AG09319 (cell line): ENCODE data around the gene COA4.

Experiments
- DNase-seq: peaks from one replicate; pipeline ENCODE4 v3.0.0-alpha.2; 2010; ENCODE audit warnings: low read depth; ENCODE audit errors: extremely low read depth
- CTCF ChIP-seq: IDR thresholded peaks from 2 replicates; pipeline ENCODE4 v1.5.1; 2011; ENCODE audit warnings: low read depth, mild to moderate bottlenecking, inconsistent platforms, low read length, moderate library complexity

The COA4 gene

DNA sequence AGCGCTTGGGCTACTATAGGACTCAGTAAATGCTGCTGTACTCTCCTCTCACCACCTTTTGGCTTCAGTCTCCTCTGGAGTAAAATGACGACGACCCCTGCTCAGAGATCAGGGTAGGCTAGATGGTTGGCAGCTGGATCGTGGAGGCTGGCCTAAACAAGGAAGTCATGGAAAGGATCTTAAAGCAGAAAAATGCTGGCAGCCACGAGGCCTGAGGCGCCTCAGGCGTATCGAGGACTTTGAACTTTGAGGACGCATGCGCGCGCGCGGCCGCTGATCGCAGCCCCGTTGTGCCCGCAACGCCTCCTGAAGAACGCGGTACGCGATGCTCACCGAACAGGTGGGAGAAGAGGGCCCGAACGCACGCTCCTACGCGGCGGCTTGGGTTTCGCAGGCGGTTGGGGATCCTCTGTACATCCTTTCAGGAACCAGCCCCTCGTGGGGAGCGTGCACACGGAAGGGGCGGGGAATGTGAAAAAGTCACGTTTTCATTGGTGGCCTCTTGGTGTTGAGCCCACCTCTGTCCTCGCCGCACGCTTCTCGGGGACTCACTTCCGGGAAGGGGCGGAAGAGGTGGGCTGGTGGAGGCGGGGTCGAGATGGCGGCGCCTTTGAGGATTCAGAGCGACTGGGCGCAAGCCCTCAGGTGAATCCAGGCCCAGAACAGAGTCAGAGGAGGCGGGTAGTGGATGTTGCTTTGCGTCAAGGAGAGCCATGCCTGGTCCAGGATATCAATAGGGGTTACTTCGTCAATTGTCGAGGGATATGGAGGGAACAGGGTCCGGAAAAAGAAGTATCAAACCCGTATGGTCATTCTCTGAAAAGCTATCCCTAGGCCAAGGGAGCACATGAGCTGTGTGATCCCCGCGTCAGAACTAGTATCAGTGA lies at the start of gene COA4, which contains the start of gene PAAF1:
Gene COA4 (minus strand): TSS at position 423 of the 887 bp plus-strand sequence. CDS start 3,468 bp downstream, outside the sequence.
Gene PAAF1 (plus strand): TSS at position 576 of the 887 bp plus-strand sequence. CDS start 23 bp downstream, at position 599.
- peak; percentile 82 for DNase-seq
- TF ChIP-seq CTCF: no peak

- DNase-seq: no peak
- TF ChIP-seq CTCF: no peak
These were observed 44.5 kb upstream of the COA4 start for GRCh38 chr11:73921180-73921579.

DNA sequence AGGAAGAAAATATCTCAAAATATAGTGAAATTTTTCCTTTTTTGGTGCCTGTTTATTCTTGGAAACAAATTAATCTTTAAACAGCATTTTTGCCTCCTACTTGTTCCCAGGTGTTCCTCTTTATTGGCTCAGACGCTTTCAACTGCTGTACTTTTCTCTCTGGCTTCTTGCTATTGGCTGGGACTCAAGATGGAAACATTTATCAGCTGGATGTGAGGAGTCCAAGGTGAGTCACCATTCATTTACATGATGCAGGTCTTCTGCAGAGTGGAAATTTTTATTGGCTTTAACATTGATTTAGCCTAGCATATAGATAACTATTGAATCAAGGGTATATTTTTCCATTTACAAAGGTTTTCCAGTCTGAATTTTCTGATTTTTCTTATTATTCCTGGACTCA lies 39.8 kb upstream of the COA4 start:
- no peak for TF ChIP-seq CTCF
- DNase-seq: no peak

DNA sequence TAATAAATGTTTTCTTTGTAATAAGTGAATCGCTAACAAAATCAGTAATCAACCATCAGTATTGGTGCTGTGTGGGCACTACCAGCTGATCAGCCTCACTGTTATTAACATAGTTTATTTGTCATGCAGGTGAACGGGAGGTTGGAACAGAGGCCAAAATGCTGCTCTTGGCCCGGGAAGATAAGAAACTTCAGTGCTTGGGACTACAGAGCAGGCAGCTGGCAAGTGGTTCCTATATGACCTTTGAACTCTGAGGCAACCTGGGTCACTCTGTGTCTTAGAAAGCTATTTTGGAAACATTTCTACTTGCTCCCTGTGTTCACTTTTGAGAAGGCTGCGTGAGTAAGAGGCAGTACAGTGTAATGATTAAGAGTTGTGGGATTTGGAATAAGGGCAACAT lies 37.6 kb upstream of the COA4 start:
- DNase-seq: no peak
- TF ChIP-seq CTCF: no peak

- DNase-seq: no peak
- no peak for TF ChIP-seq CTCF
These were observed 36.8 kb upstream of the COA4 start for GRCh38 chr11:73913472-73913871.

DNA sequence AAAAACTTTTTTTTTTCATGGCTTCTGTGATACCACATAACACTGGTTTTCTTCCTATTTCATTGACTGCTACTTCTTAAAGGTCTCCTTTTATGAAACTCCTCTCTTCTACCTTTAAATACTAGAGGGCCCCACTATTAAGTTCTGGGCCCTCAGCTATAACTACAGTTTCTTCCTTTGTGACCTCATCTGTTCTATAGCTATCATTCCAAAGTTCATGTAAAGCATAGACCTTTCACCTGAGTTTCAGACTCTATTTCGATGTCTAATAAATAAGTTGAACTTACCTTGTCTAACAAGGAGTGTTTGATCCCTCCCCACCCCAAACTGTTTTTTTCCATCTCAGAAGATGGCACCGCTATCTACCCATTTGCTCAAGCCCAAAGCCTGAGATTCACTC lies 35.4 kb upstream of the COA4 start:
- DNase-seq: no peak
- no peak for TF ChIP-seq CTCF

DNA sequence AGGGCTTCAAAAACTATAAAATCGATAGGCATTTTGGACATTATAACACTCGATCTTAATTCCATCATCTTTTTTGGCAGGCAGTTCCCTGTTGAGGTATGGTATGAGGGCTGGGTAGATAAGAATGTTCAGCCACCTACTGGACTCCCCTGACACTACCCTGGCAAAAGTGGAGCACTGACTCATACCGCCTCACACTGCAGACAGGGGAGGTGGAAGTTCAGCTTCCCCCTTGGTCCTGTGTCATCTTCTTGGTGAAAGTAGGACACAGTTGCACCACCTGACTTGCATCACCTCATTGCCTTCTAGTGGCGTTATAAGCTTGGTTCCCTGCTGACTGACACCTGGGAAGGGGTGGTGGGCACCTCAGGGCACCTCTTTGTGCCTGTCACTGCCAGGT lies 30.5 kb upstream of the COA4 start:
- TF ChIP-seq CTCF: no peak
- no peak for DNase-seq
